ENCODE data around the gene CNIH3. TPM values are rescaled to one million over a fixed set of nuclear protein-coding genes. Genes with fewer than 3 reads are reported as not detected.

CNIH3 gene
- total RNA-seq, 5 donors from 2014 or later (not counting 1 experiment from before 2014, with no cell fraction given): 2.3 to 3.6 (median 2.4) TPM

DNA sequence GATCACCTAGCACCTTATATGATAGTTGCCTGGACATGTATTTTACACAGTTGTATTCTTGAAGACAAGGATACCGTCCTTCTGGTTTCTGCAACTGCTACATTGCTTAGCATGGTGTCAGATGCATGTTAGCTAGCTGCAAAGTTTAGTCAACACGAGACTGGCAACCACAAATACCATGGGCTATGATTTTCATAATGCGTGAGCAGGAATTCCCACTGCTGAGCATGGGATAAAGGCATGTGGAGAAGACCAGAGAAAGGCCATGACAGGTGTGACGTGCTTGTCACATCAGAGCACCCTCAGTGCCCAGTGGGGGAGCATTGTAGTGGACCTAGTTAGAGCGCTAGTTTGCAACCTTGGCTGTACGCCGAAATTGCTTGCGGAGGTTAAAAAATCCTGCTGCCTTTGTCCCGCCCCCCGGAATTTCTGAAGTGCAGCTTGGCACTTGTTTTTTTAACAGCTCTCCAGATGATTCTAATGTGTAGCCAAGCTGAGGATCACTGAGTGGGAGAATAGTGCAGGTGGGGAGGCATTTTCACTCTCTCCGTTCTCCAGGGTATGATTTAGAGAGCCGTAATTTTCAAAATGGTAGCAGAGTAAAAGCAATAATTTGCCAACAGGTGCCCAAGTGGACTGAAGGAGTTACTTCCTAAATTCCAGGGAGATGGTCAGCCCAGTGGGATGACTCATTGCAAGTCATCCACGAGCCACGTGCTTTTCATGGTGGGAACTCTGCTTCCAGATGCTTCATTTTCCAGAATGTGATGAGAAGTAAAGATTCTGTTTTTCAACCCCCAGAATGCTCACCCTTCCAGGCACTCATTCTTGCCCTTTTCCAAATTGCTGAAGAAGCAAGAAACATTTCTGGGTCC, 81.0 kb downstream of the CNIH3 start:
- no peaks in the 10 kb centered on the region for H3K4me1 Mint-ChIP-seq
- POLR2A ChIA-PET: no interaction called here
- CTCF ChIA-PET: no interaction called here
- H3K27me3 Mint-ChIP-seq: no peaks in the 10 kb centered on the region
- Histone ChIP-seq H3K27ac (ENCODE audit: low read length) (no peak overlapping the region), H3K36me3 (ENCODE audit: control insufficient read depth in 2 of 2, extremely low read depth in 1 of 2, insufficient read depth in 1 of 2, low read length in 1 of 2) (no peaks in the 10 kb centered on the region), H3K4me1 (ENCODE audit: control insufficient read depth in 1 of 2, extremely low read depth in 1 of 2, insufficient read depth in 2 of 2, low read length in 2 of 2) (no peaks in the 10 kb centered on the region), H3K27me3 (replicated peaks in 1 of 2; ENCODE audit: control insufficient read depth in 2 of 2, extremely low read depth in 1 of 2, insufficient read depth in 2 of 2, low read length in 1 of 2) (peaks cover 0 to 4% of the 10 kb centered on the region in 2 experiments), H3K4me3 (ENCODE audit: control insufficient read depth in 1 of 2, extremely low read depth in 1 of 2, low read length in 1 of 2) (no peak overlapping the region), H3K9me3 (no peaks in the 10 kb centered on the region)
- ATAC-seq (replicated peaks in 1 of 4): no peak
- no peaks in the 10 kb centered on the region for H3K36me3 Mint-ChIP-seq
- H3K27ac Mint-ChIP-seq: no peak overlapping the region
- H3K4me3 Mint-ChIP-seq: no peak overlapping the region
- H3K9me3 Mint-ChIP-seq: no peaks in the 10 kb centered on the region
- 77% methylated on average over 8 of the region's 14 CpGs for WGBS (ENCODE audit: insufficient coverage)
- no peak for DNase-seq

DNA sequence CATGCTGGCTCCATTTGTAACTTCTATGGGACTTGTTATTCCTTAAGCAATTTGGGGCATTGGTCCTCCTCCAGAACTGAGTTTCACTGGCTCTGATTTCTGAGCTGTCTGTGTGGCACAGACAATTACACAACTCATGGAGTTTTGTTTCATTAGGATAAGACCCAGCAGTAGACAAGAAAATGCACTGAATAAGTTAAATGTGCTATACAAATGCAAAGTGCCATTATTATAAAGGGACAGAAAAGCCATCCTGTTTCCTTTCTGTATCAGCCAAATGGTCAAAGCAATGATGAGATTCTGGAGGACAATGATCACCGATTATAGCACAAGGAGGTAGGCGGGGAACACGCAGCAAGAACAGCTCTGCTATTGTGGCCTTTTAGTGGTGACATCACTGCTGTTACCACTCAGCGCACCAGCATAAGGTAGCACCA, 81.9 kb downstream of the CNIH3 start:
- Histone ChIP-seq H3K27ac (ENCODE audit: low read length) (no peak overlapping the region), H3K27me3 (replicated peaks in 1 of 2; ENCODE audit: control insufficient read depth in 2 of 2, extremely low read depth in 1 of 2, insufficient read depth in 2 of 2, low read length in 1 of 2) (peaks cover 0 to 6% of the 10 kb centered on the region in 2 experiments), H3K4me1 (ENCODE audit: control insufficient read depth in 1 of 2, extremely low read depth in 1 of 2, insufficient read depth in 2 of 2, low read length in 2 of 2) (no peaks in the 10 kb centered on the region), H3K4me3 (ENCODE audit: control insufficient read depth in 1 of 2, extremely low read depth in 1 of 2, low read length in 1 of 2) (no peak overlapping the region), H3K36me3 (ENCODE audit: control insufficient read depth in 2 of 2, extremely low read depth in 1 of 2, insufficient read depth in 1 of 2, low read length in 1 of 2) (no peaks in the 10 kb centered on the region), H3K9me3 (no peaks in the 10 kb centered on the region)
- no peaks in the 10 kb centered on the region for H3K9me3 Mint-ChIP-seq
- no peaks in the 10 kb centered on the region for H3K36me3 Mint-ChIP-seq
- H3K27ac Mint-ChIP-seq: no peak overlapping the region
- DNase-seq (no peak), ATAC-seq (replicated peaks in 1 of 4) (no peak)
- no peaks in the 10 kb centered on the region for H3K27me3 Mint-ChIP-seq
- POLR2A ChIA-PET: no interaction called here
- CTCF ChIA-PET: no interaction called here
- WGBS (ENCODE audit: insufficient coverage): 93% methylated on average over 3 of the region's 4 CpGs
- H3K4me3 Mint-ChIP-seq: no peak overlapping the region
- H3K4me1 Mint-ChIP-seq: no peaks in the 10 kb centered on the region

- Histone ChIP-seq H3K27ac (ENCODE audit: low read length) (no peak overlapping the region), H3K27me3 (replicated peaks in 1 of 2; ENCODE audit: control insufficient read depth in 2 of 2, extremely low read depth in 1 of 2, insufficient read depth in 2 of 2, low read length in 1 of 2) (peaks cover 0 to 3% of the 10 kb centered on the region in 2 experiments), H3K9me3 (no peaks in the 10 kb centered on the region), H3K36me3 (ENCODE audit: control insufficient read depth in 2 of 2, extremely low read depth in 1 of 2, insufficient read depth in 1 of 2, low read length in 1 of 2) (no peaks in the 10 kb centered on the region), H3K4me3 (ENCODE audit: control insufficient read depth in 1 of 2, extremely low read depth in 1 of 2, low read length in 1 of 2) (no peak overlapping the region), H3K4me1 (ENCODE audit: control insufficient read depth in 1 of 2, extremely low read depth in 1 of 2, insufficient read depth in 2 of 2, low read length in 2 of 2) (no peaks in the 10 kb centered on the region)
- H3K4me1 Mint-ChIP-seq: no peaks in the 10 kb centered on the region
- 84% methylated on average over 2 of the region's 4 CpGs for WGBS (ENCODE audit: insufficient coverage)
- H3K4me3 Mint-ChIP-seq: no peak overlapping the region
- no peaks in the 10 kb centered on the region for H3K9me3 Mint-ChIP-seq
- H3K27me3 Mint-ChIP-seq: no peaks in the 10 kb centered on the region
- ChIA-PET CTCF (interaction anchor here in 1 of 2 donors (0.6 kb wide), 1 partner anchor 269 kb away, joined by 5 read pairs; no protein-coding TSS in a partner anchor), POLR2A (no interaction called here)
- no peak for DNase-seq
- H3K36me3 Mint-ChIP-seq: no peaks in the 10 kb centered on the region
- no peak for ATAC-seq (replicated peaks in 1 of 4)
- no peak overlapping the region for H3K27ac Mint-ChIP-seq
Observed at GRCh38 chr1:224700918-224701531, 84.9 kb downstream of the CNIH3 start.

GRCh38 chr1:224703702-224704101, 87.6 kb downstream of the CNIH3 start:
- Mint-ChIP-seq H3K36me3 (no peaks in the 10 kb centered on the region), H3K4me3 (no peak overlapping the region), H3K9me3 (no peaks in the 10 kb centered on the region), H3K27me3 (peaks cover 6 to 8% of the 10 kb centered on the region in 2 donors), H3K27ac (no peak overlapping the region), H3K4me1 (no peaks in the 10 kb centered on the region)
- H3K27ac ChIP-seq (ENCODE audit: low read length): no peak overlapping the region
- no peak for ATAC-seq (replicated peaks in 1 of 4)
- ChIA-PET CTCF (no interaction called here), POLR2A (no interaction called here)
- no peaks in the 10 kb centered on the region for H3K36me3 ChIP-seq (ENCODE audit: control insufficient read depth in 2 of 2, extremely low read depth in 1 of 2, insufficient read depth in 1 of 2, low read length in 1 of 2)
- no peaks in the 10 kb centered on the region for H3K9me3 ChIP-seq
- DNase-seq: no peak
- no peaks in the 10 kb centered on the region for H3K4me1 ChIP-seq (ENCODE audit: control insufficient read depth in 1 of 2, extremely low read depth in 1 of 2, insufficient read depth in 2 of 2, low read length in 2 of 2)
- H3K4me3 ChIP-seq (ENCODE audit: control insufficient read depth in 1 of 2, extremely low read depth in 1 of 2, low read length in 1 of 2): no peak overlapping the region
- H3K27me3 ChIP-seq (replicated peaks in 1 of 2; ENCODE audit: control insufficient read depth in 2 of 2, extremely low read depth in 1 of 2, insufficient read depth in 2 of 2, low read length in 1 of 2): peaks cover 0 to 3% of the 10 kb centered on the region in 2 experiments
- 94% methylated on average over 7 of the region's 7 CpGs for WGBS (ENCODE audit: insufficient coverage)

GRCh38 chr1:224704107-224704735, 88.1 kb downstream of the CNIH3 start:
- no peak overlapping the region for H3K4me3 ChIP-seq (ENCODE audit: control insufficient read depth in 1 of 2, extremely low read depth in 1 of 2, low read length in 1 of 2)
- Mint-ChIP-seq H3K36me3 (no peaks in the 10 kb centered on the region), H3K27me3 (peaks cover 6 to 8% of the 10 kb centered on the region in 2 donors), H3K4me3 (no peak overlapping the region), H3K9me3 (no peaks in the 10 kb centered on the region), H3K27ac (no peak overlapping the region), H3K4me1 (no peaks in the 10 kb centered on the region)
- peaks cover 0 to 3% of the 10 kb centered on the region in 2 experiments for H3K27me3 ChIP-seq (replicated peaks in 1 of 2; ENCODE audit: control insufficient read depth in 2 of 2, extremely low read depth in 1 of 2, insufficient read depth in 2 of 2, low read length in 1 of 2)
- no peaks in the 10 kb centered on the region for H3K36me3 ChIP-seq (ENCODE audit: control insufficient read depth in 2 of 2, extremely low read depth in 1 of 2, insufficient read depth in 1 of 2, low read length in 1 of 2)
- no peak overlapping the region for H3K27ac ChIP-seq (ENCODE audit: low read length)
- ATAC-seq (replicated peaks in 1 of 4): no peak
- POLR2A ChIA-PET: no interaction called here
- CTCF ChIA-PET: no interaction called here
- H3K9me3 ChIP-seq: no peaks in the 10 kb centered on the region
- WGBS (ENCODE audit: insufficient coverage): 76% methylated on average over 2 of the region's 8 CpGs
- no peak for DNase-seq
- no peaks in the 10 kb centered on the region for H3K4me1 ChIP-seq (ENCODE audit: control insufficient read depth in 1 of 2, extremely low read depth in 1 of 2, insufficient read depth in 2 of 2, low read length in 2 of 2)

- no peak overlapping the region for H3K4me3 ChIP-seq (ENCODE audit: control insufficient read depth in 1 of 2, extremely low read depth in 1 of 2, low read length in 1 of 2)
- Mint-ChIP-seq H3K36me3 (no peaks in the 10 kb centered on the region), H3K27ac (no peak overlapping the region), H3K27me3 (peaks cover 6 to 8% of the 10 kb centered on the region in 2 donors), H3K4me1 (no peaks in the 10 kb centered on the region), H3K9me3 (no peaks in the 10 kb centered on the region), H3K4me3 (no peak overlapping the region)
- H3K27me3 ChIP-seq (replicated peaks in 1 of 2; ENCODE audit: control insufficient read depth in 2 of 2, extremely low read depth in 1 of 2, insufficient read depth in 2 of 2, low read length in 1 of 2): peaks cover 0 to 3% of the 10 kb centered on the region in 2 experiments
- ChIA-PET POLR2A (interaction anchor here in 1 of 2 donors (0.6 kb wide), 1 partner anchor 12 kb away, joined by 5 read pairs; no protein-coding TSS in a partner anchor), CTCF (interaction anchor here in 1 of 2 donors (0.5 kb wide), 1 partner anchor 22 kb away, joined by 3 read pairs; no protein-coding TSS in a partner anchor)
- no peak for ATAC-seq (replicated peaks in 1 of 4)
- DNase-seq: no peak
- H3K36me3 ChIP-seq (ENCODE audit: control insufficient read depth in 2 of 2, extremely low read depth in 1 of 2, insufficient read depth in 1 of 2, low read length in 1 of 2): no peaks in the 10 kb centered on the region
- 42% methylated on average over 2 of the region's 3 CpGs for WGBS (ENCODE audit: insufficient coverage)
- H3K4me1 ChIP-seq (ENCODE audit: control insufficient read depth in 1 of 2, extremely low read depth in 1 of 2, insufficient read depth in 2 of 2, low read length in 2 of 2): no peaks in the 10 kb centered on the region
- no peaks in the 10 kb centered on the region for H3K9me3 ChIP-seq
- no peak overlapping the region for H3K27ac ChIP-seq (ENCODE audit: low read length)
Observed at GRCh38 chr1:224705578-224705977, 89.5 kb downstream of the CNIH3 start.

Measured in T-cell (primary cell).